ENCODE data around the gene TRPM1. TPM values are rescaled to one million over a fixed set of nuclear protein-coding genes. Genes with fewer than 3 reads are reported as not detected.

Gene TRPM1
- total RNA-seq, 1 experiment from 2014 or later = 0.77 TPM

- TF ChIP-seq CTCF (IDR thresholded peaks at IDR 0.05) (no peak), TP53 (CRISPR knock-in tag; IDR thresholded peaks at IDR 0.05) (no peak), PRRX2 (CRISPR knock-in tag; IDR thresholded peaks at IDR 0.05) (no peak)
These were observed 17.3 kb downstream of the TRPM1 start (continued) for GRCh38 chr15:31084176-31084575.

- Mint-ChIP-seq H3K9me3 (peaks cover 11% of the 10 kb centered on the region), H3K4me3 (no peak overlapping the region), H3K4me1 (peaks cover 35% of the 10 kb centered on the region), H3K27ac (no peak overlapping the region), H3K27me3 (ENCODE audit: low read depth) (no peaks in the 10 kb centered on the region), H3K36me3 (0 out of 2 replicates have a peak, but pooled peaks cover 4% of the 10 kb centered on the region)
- ChIA-PET POLR2A (no interaction called here), CTCF (no interaction called here)
- no peak for ATAC-seq
- TF ChIP-seq USF1 (CRISPR knock-in tag; IDR thresholded peaks at IDR 0.05) (no peak), ZNF512 (CRISPR knock-in tag; IDR thresholded peaks at IDR 0.05; ENCODE audit: borderline replicate concordance) (no peak), GRHL2 (CRISPR knock-in tag; IDR thresholded peaks at IDR 0.05; ENCODE audit: insufficient replicate concordance, severe bottlenecking) (no peak), GTF2I (CRISPR knock-in tag; conservative IDR thresholded peaks at IDR 0.05) (no peak), ZNF425 (CRISPR knock-in tag; conservative IDR thresholded peaks at IDR 0.05) (no peak), SOX15 (CRISPR knock-in tag; IDR thresholded peaks at IDR 0.05) (no peak), IRF1 (CRISPR knock-in tag; IDR thresholded peaks at IDR 0.05) (no peak), ZNF121 (CRISPR knock-in tag; IDR thresholded peaks at IDR 0.05) (no peak), ZNF219 (CRISPR knock-in tag; IDR thresholded peaks at IDR 0.05; ENCODE audit: borderline replicate concordance) (no peak), TEAD4 (CRISPR knock-in tag; IDR thresholded peaks at IDR 0.05) (no peak), ZNF317 (CRISPR knock-in tag; IDR thresholded peaks at IDR 0.05; ENCODE audit: borderline replicate concordance, low read depth) (no peak), ATF1 (CRISPR knock-in tag; IDR thresholded peaks at IDR 0.05) (no peak), OVOL2 (CRISPR knock-in tag; IDR thresholded peaks at IDR 0.05; ENCODE audit: borderline replicate concordance) (no peak), JAZF1 (CRISPR knock-in tag; IDR thresholded peaks at IDR 0.05) (no peak), MLX (CRISPR knock-in tag; IDR thresholded peaks at IDR 0.05) (no peak), STAT6 (CRISPR knock-in tag; conservative IDR thresholded peaks at IDR 0.05; ENCODE audit: low read depth) (no peak), FOXP1 (CRISPR knock-in tag; IDR thresholded peaks at IDR 0.05; ENCODE audit: borderline replicate concordance) (no peak), CREB1 (CRISPR knock-in tag; IDR thresholded peaks at IDR 0.05) (no peak), SP1 (CRISPR knock-in tag; conservative IDR thresholded peaks at IDR 0.05) (no peak), ZNF671 (CRISPR knock-in tag; IDR thresholded peaks at IDR 0.05) (no peak)
- DNase-seq (ENCODE audit: low spot score) = no peak
These were observed 18.1 kb downstream of the TRPM1 start for GRCh38 chr15:31083370-31083780.

All from WTC11 (cell line).